Esophagus squamous epithelium (tissue), 4 donors: Measurements from ENCODE around the gene ANKS1B.

ENCODE experiments used
- POLR2A ChIP-seq, 4 donors: fragments of 450-650 bp; IDR thresholded peaks; one replicate each; pipeline ENCODE4 v1.6.1; 2017; ENCODE audit warnings: antibody characterized with exemption in 4 of 4, mild to moderate bottlenecking in 4 of 4, moderate library complexity in 3 of 4
- TF ChIP-seq, protein P1 (sequence below), 6 experiments: fragments of 450-650 bp in 4 of 6; fragments of 200-600 bp in 2 of 6; sonication (generic) in 2 of 6; IDR thresholded peaks; one replicate each; pipeline ENCODE4 v1.5.1; 2016 to 2019; ENCODE audit warnings: antibody characterized with exemption in 6 of 6, mild to moderate bottlenecking in 4 of 6, moderate library complexity in 4 of 6

DNA sequence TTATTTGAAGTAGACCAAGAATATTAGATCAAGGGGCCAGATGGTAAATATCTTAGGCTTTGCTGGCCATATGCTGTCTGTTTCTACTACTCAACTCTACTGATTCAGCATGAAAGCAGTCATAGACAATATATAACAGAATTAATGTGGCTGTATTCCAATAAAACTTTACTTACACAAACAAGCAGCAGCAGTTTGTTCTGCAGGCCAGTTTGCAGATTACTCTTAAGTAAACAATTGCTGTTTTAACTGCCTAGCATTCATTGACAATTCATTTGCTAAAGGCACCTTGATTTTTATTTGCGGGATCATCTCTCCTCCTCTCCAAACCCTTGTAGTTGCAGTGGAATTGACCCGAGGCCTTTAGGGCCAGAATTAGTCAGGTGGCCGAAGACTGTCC, 431.3 kb downstream of the ANKS1B start:
- TF ChIP-seq, protein P1, sequence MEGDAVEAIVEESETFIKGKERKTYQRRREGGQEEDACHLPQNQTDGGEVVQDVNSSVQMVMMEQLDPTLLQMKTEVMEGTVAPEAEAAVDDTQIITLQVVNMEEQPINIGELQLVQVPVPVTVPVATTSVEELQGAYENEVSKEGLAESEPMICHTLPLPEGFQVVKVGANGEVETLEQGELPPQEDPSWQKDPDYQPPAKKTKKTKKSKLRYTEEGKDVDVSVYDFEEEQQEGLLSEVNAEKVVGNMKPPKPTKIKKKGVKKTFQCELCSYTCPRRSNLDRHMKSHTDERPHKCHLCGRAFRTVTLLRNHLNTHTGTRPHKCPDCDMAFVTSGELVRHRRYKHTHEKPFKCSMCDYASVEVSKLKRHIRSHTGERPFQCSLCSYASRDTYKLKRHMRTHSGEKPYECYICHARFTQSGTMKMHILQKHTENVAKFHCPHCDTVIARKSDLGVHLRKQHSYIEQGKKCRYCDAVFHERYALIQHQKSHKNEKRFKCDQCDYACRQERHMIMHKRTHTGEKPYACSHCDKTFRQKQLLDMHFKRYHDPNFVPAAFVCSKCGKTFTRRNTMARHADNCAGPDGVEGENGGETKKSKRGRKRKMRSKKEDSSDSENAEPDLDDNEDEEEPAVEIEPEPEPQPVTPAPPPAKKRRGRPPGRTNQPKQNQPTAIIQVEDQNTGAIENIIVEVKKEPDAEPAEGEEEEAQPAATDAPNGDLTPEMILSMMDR (IDR thresholded peaks at IDR 0.05), result no peak
- TF ChIP-seq POLR2A (IDR thresholded peaks at IDR 0.05), result no peak
